Vagina (tissue), 2 donors: ENCODE measurements around the gene MUTYH.

Source experiments
- POLR2A ChIP-seq, 2 donors: fragments of 450-650 bp; IDR thresholded peaks; one replicate each; pipeline ENCODE4 v1.6.1; 2017; ENCODE audit warnings: antibody characterized with exemption in 2 of 2, mild to moderate bottlenecking in 2 of 2, moderate library complexity in 2 of 2
- TF ChIP-seq, protein P1 (sequence below), 3 experiments: fragments of 450-650 bp in 2 of 3; fragments of 200-600 bp in 1 of 3; sonication (generic) in 1 of 3; IDR thresholded peaks; one replicate each; pipeline ENCODE4 v1.5.1; 2017 to 2019; ENCODE audit warnings: antibody characterized with exemption in 3 of 3, mild to moderate bottlenecking in 2 of 3, moderate library complexity in 2 of 3

DNA sequence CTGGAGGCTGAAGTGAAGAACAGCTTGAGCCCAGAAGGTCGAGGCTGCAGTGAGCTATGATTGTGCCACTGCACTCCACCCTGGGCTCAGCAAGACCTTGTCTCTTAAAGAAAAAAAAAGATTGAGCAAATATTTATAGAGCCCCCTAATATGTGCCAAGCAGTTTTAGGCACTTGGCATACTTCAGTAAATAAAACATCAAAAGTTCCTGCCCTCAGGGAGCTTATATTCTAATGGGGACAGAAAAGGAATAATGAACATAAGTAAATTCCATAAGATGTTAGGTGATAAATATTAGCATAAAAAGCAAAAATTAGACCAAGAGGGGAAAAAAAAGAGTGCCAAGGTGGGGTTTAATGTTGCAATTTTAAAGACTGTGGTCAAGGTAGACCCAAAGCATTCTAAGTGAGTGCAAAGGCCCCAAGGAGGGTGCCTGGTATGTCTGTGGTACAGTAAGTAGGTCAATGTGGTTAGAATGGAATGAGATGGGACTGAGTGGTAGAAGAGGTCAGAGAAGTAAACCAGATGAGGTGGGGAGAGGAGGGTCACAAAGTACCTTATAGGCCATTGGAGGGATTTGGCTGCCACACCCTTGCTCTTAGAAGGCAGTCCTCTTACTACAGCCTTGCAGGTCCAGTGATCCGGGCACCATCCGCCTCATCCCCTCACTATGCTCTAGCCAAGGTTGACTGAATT lies 2.5 kb downstream of the MUTYH start:
- TF ChIP-seq, protein P1, sequence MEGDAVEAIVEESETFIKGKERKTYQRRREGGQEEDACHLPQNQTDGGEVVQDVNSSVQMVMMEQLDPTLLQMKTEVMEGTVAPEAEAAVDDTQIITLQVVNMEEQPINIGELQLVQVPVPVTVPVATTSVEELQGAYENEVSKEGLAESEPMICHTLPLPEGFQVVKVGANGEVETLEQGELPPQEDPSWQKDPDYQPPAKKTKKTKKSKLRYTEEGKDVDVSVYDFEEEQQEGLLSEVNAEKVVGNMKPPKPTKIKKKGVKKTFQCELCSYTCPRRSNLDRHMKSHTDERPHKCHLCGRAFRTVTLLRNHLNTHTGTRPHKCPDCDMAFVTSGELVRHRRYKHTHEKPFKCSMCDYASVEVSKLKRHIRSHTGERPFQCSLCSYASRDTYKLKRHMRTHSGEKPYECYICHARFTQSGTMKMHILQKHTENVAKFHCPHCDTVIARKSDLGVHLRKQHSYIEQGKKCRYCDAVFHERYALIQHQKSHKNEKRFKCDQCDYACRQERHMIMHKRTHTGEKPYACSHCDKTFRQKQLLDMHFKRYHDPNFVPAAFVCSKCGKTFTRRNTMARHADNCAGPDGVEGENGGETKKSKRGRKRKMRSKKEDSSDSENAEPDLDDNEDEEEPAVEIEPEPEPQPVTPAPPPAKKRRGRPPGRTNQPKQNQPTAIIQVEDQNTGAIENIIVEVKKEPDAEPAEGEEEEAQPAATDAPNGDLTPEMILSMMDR (IDR thresholded peaks at IDR 0.05) = no peak
- TF ChIP-seq POLR2A (IDR thresholded peaks at IDR 0.05) = no peak
